ENCODE measurements around the gene OR10H1. TPM values are rescaled to one million over a fixed set of nuclear protein-coding genes. Genes with fewer than 3 reads are reported as not detected.
A peak's percentile ranks its signal among the peaks of the same experiment; 100 is the strongest.

OR10H1 gene
- total and polyA plus RNA-seq, 4 donors: not detected

DNA sequence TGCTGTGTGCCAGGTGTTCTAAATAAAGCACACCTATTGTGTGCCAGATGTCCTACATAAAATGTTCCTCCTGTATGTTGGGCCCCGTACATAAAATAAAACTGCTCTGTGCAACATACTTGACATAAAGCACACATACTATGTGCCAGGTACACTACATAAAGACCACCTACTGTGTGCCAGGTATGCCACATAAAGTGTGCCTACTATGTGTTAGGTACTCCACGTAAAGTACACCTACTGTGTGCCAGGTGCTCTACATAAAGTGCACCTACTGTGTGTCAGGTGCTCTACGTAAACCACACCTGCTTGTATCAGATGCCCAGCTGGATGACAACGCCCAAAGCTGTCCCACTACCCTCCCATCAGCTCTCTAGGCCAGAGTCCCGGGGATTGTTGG, 33.8 kb downstream of the OR10H1 start:
- ATAC-seq (ENCODE audit: insufficient read depth, low FRiP score): no peak
- DNase-seq: peak in 1 of 3 donors; percentile 5
- 84 to 88% methylated on average over 5 of the region's 5 CpGs for WGBS, 2 donors
- H3K9me3 ChIP-seq (ENCODE audit: control insufficient read depth in 4 of 4, insufficient read depth in 3 of 4, low read length in 3 of 4): no peaks in the 10 kb centered on the region
- no peaks in the 10 kb centered on the region for H3K36me3 ChIP-seq (ENCODE audit: control insufficient read depth in 4 of 4, insufficient read depth in 4 of 4, low read length in 4 of 4)
- TF ChIP-seq, protein P1, sequence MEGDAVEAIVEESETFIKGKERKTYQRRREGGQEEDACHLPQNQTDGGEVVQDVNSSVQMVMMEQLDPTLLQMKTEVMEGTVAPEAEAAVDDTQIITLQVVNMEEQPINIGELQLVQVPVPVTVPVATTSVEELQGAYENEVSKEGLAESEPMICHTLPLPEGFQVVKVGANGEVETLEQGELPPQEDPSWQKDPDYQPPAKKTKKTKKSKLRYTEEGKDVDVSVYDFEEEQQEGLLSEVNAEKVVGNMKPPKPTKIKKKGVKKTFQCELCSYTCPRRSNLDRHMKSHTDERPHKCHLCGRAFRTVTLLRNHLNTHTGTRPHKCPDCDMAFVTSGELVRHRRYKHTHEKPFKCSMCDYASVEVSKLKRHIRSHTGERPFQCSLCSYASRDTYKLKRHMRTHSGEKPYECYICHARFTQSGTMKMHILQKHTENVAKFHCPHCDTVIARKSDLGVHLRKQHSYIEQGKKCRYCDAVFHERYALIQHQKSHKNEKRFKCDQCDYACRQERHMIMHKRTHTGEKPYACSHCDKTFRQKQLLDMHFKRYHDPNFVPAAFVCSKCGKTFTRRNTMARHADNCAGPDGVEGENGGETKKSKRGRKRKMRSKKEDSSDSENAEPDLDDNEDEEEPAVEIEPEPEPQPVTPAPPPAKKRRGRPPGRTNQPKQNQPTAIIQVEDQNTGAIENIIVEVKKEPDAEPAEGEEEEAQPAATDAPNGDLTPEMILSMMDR (IDR thresholded peaks at IDR 0.05; ENCODE audit: control extremely low read depth, extremely low read depth): no peak
- H3K9ac ChIP-seq (ENCODE audit: insufficient read depth in 1 of 2, low read length in 2 of 2): no peak overlapping the region
- peaks cover 0 to 12% (median 9%) of the 10 kb centered on the region in 5 donors for H3K4me1 ChIP-seq (ENCODE audit: control insufficient read depth in 5 of 5, insufficient read depth in 5 of 5, low read length in 5 of 5)
- H3K27ac ChIP-seq (ENCODE audit: low read depth in 1 of 2, low read length in 1 of 2): no peak overlapping the region
- no peak overlapping the region for H3K4me3 ChIP-seq
- H3K27me3 ChIP-seq (ENCODE audit: control insufficient read depth in 3 of 3, insufficient read depth in 3 of 3, low read length in 2 of 3): no peaks in the 10 kb centered on the region

GRCh38 chr19:15780610-15781418, 34.6 kb downstream of the OR10H1 start:
- Histone ChIP-seq H3K27ac (ENCODE audit: low read depth in 1 of 2, low read length in 1 of 2) (peak overlapping the region in 1 of 2 donors; percentile 34), H3K9ac (ENCODE audit: insufficient read depth in 1 of 2, low read length in 2 of 2) (no peak overlapping the region), H3K4me3 (no peak overlapping the region), H3K4me1 (ENCODE audit: control insufficient read depth in 5 of 5, insufficient read depth in 5 of 5, low read length in 5 of 5) (peaks cover 0 to 12% (median 9%) of the 10 kb centered on the region in 5 donors), H3K9me3 (ENCODE audit: control insufficient read depth in 4 of 4, insufficient read depth in 3 of 4, low read length in 3 of 4) (no peaks in the 10 kb centered on the region), H3K27me3 (ENCODE audit: control insufficient read depth in 3 of 3, insufficient read depth in 3 of 3, low read length in 2 of 3) (no peaks in the 10 kb centered on the region), H3K36me3 (ENCODE audit: control insufficient read depth in 4 of 4, insufficient read depth in 4 of 4, low read length in 4 of 4) (no peaks in the 10 kb centered on the region)
- no peak for ATAC-seq (ENCODE audit: insufficient read depth, low FRiP score)
- peak in 1 of 3 donors; percentile 4 for DNase-seq
- TF ChIP-seq, protein P1 (IDR thresholded peaks at IDR 0.05; ENCODE audit: control extremely low read depth, extremely low read depth): no peak
- WGBS, 2 donors: 87 to 93% methylated on average over 7 of the region's 7 CpGs

DNA sequence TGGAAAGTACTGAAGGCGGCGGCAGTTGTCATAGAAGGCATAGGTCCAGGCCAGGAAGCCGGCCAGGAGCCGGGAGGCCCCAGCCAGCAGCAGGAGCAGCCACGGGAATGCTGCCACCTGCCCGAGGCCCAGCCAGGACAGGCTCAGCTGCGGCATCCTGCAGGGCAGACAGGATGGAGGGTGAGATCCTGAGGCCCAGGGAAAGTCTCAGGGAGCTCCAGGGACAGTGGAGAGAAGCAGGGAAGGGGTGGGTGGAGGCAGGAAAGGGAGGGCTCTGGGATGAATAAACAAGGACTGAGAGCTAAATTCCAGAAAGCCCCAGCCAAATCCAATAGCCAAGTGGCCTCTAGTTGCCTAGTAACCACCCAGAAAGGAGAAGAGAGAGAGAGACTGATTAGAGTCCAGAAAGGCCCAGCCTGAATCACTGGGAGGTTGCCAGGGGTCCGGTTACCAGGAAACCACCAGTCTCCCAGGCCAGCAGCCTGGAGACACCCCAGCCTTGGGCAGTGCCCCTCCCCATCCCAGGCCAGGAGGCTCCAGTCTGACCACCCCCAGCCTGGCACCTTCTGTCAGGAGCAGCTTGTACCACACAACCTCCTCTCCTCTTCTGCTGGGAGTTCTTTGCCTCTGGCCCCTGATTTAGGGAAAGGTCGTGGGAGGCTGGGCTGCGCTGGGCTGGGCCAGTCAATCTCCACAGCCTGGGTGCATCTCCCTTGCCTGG, 35.5 kb downstream of the OR10H1 start:
- no peak overlapping the region for H3K4me3 ChIP-seq
- TF ChIP-seq, protein P1 (IDR thresholded peaks at IDR 0.05; ENCODE audit: control extremely low read depth, extremely low read depth): no peak
- WGBS, 2 donors: 25 to 38% methylated on average over 10 of the region's 10 CpGs
- no peaks in the 10 kb centered on the region for H3K36me3 ChIP-seq (ENCODE audit: control insufficient read depth in 4 of 4, insufficient read depth in 4 of 4, low read length in 4 of 4)
- no peak overlapping the region for H3K9ac ChIP-seq (ENCODE audit: insufficient read depth in 1 of 2, low read length in 2 of 2)
- H3K27me3 ChIP-seq (ENCODE audit: control insufficient read depth in 3 of 3, insufficient read depth in 3 of 3, low read length in 2 of 3): no peaks in the 10 kb centered on the region
- ATAC-seq (ENCODE audit: insufficient read depth, low FRiP score): peak; percentile 34
- H3K4me1 ChIP-seq (ENCODE audit: control insufficient read depth in 5 of 5, insufficient read depth in 5 of 5, low read length in 5 of 5): peaks cover 0 to 12% (median 9%) of the 10 kb centered on the region in 5 donors
- DNase-seq: peak; percentile 74 to 83 (median 74)
- peak overlapping the region in 1 of 2 donors; percentile 34 for H3K27ac ChIP-seq (ENCODE audit: low read depth in 1 of 2, low read length in 1 of 2)
- no peaks in the 10 kb centered on the region for H3K9me3 ChIP-seq (ENCODE audit: control insufficient read depth in 4 of 4, insufficient read depth in 3 of 4, low read length in 3 of 4)
